GF-D8 (cell line): ENCODE measurements around the gene FAM200C.

Experiments used
- DNase-seq: peaks from one replicate; lab custom pipeline; 2025; lab: John Stamatoyannopoulos, UW

FAM200C gene

GRCh38 chr5:160367261-160367660 is 32.6 kb downstream of the FAM200C start:
- no peak for DNase-seq

GRCh38 chr5:160366230-160366629 is 33.6 kb downstream of the FAM200C start:
- DNase-seq: no peak

- no peak for DNase-seq
Observed at GRCh38 chr5:160363660-160364395, 36.0 kb downstream of the FAM200C start.

- no peak for DNase-seq
Observed at GRCh38 chr5:160363211-160363610, 36.6 kb downstream of the FAM200C start.

- DNase-seq: no peak
Observed at GRCh38 chr5:160361624-160362228, 38.1 kb downstream of the FAM200C start.

GRCh38 chr5:160360310-160360709 is 39.5 kb downstream of the FAM200C start:
- DNase-seq: no peak

GRCh38 chr5:160359816-160360215 is 40.0 kb downstream of the FAM200C start:
- DNase-seq: no peak

- no peak for DNase-seq
Observed at GRCh38 chr5:160359242-160359641, 40.6 kb downstream of the FAM200C start.

- no peak for DNase-seq
Observed at GRCh38 chr5:160357861-160358411, 41.9 kb downstream of the FAM200C start.

- no peak for DNase-seq
Observed at GRCh38 chr5:160357394-160357793, 42.5 kb downstream of the FAM200C start.

GRCh38 chr5:160356550-160357347 is 43.1 kb downstream of the FAM200C start:
- no peak for DNase-seq

GRCh38 chr5:160354666-160355065 is 45.2 kb downstream of the FAM200C start:
- no peak for DNase-seq

GRCh38 chr5:160353379-160353778 is 46.5 kb downstream of the FAM200C start:
- DNase-seq: no peak

- DNase-seq: no peak
Observed at GRCh38 chr5:160352308-160352707, 47.5 kb downstream of the FAM200C start.

- no peak for DNase-seq
Observed at GRCh38 chr5:160349935-160350303, 49.9 kb downstream of the FAM200C start.

- no peak for DNase-seq
Observed at GRCh38 chr5:160349249-160349934, 50.5 kb downstream of the FAM200C start.

- DNase-seq: no peak
Observed at GRCh38 chr5:160348080-160348479, 51.8 kb downstream of the FAM200C start.

GRCh38 chr5:160347448-160347847 is 52.4 kb downstream of the FAM200C start:
- DNase-seq: no peak
